CD4-positive, alpha-beta T cell treated with Interleukin-1 beta for 1 hour (primary cell): ENCODE results near the gene SH2D6.

Source experiments
- DNase-seq, 2 donors: peaks; one replicate each; pipeline ENCODE4 v3.0.0-alpha.2; 2020 to 2022

SH2D6 gene

GRCh38 chr2:85441864-85442263 lies 23.4 kb downstream of the SH2D6 start:
- no peak for DNase-seq

- no peak for DNase-seq
These were observed 26.2 kb downstream of the SH2D6 start for GRCh38 chr2:85444629-85445172.

DNA sequence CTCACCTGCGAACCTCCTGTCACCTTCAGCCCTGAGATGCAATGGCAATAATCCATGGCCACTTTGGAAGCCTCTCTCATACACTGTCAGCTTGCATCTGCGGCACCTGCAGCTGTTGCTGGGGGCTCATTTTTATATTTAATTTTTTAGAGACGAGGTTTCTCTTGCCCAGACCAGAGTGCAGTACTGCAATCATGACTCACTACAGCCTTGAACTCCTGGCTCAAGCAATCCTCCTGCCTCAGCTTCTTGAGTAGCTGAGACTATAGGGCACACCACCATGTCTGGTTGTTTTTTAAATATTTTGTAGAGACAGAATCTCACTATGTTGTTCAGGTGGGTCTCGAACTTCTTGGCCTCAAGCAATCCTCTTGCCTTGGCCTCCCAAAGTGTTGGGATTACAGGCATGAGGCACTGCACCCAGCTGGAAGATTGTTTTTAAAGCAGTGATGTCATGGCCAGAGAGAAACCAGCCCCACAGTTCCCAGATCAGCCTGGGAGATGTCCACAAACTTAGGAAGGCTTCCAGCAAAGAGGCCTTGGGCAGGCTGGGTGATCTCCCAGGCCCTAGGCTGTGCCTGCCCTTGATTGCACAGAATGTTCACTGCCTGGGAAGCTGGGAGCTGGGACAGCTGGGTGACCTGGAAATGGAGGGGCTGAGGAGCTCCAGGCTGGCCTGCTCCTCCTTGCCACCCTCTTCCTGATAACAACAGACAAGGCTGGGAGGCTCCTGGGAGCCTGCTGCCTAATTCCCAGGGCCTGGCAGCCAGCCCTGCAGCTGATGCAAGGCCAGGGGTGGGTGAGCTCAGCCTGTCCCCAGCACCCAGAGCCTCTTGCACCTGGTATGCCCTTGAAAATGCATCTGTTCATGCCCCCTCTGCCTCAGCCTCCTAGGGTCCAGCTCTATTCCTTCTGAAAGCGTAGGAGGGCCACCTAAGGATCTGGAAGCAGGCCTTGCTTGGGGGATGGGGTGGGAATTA lies 27.1 kb downstream of the SH2D6 start:
- no peak for DNase-seq

DNA sequence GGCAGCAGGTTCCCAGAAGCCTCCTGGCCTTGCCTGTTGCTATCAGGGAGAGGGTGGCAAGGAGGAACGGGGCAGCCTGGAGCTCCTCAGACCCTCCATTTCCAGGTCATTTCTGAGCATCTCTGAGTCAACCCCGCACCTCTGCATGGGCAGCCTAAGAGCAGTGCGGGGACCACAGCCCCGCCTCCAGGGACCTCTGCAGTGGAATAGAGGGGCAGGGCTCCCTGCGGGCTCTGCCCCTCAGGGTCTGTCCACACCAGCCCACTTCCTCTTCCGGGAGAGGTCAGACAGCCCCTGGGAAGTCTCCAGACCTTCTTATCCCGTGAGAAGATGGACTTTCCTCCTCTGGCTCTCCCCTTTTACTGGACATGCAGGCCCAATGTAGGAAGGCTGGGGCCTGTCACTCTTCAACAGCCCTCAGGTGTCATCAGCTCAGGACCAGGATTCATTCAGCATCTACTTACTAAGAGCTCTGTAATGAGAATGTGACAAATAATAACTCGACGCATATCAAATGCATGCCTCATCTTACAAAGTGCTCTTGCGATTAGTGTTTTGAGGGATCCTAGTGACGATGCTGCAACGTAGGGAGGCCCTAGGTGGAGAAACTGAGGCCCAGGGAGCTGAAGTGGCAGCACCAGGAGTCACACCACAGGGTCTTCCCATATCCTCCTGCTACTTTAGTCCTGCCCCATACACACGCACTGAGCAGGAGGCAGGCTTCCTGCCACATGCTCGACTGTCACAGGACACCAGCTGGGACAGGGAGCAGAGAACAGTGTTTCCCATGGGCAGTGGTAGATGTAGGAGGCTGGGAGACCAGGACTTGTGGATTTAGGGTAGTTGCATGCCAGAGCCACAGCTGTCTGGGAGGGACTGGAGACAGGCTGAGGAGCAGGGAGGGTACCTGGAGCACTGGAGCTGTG lies 28.0 kb downstream of the SH2D6 start:
- no peak for DNase-seq

- no peak for DNase-seq
These were observed 28.7 kb downstream of the SH2D6 start for GRCh38 chr2:85447222-85447585.

- DNase-seq, result no peak
These were observed 30.1 kb downstream of the SH2D6 start for GRCh38 chr2:85448461-85449213.

DNA sequence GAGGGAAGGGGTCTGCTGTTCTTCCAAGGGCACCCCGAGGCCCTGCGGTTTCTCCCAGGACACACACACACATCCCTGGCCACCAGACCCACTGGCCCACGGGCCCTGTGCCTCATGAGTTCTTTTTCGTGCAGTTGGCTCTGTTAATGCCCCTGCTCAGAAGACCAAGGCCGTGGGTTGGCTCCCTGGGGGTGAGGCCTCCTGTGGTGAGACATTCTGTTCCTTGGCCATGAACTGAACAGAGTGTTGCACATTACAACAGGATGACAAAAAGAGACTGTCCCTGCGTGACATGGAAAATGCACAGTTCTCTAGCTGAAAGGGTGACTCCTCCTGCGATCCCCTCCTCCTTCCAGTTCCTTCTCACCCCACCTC lies 30.7 kb downstream of the SH2D6 start:
- DNase-seq, result no peak

DNA sequence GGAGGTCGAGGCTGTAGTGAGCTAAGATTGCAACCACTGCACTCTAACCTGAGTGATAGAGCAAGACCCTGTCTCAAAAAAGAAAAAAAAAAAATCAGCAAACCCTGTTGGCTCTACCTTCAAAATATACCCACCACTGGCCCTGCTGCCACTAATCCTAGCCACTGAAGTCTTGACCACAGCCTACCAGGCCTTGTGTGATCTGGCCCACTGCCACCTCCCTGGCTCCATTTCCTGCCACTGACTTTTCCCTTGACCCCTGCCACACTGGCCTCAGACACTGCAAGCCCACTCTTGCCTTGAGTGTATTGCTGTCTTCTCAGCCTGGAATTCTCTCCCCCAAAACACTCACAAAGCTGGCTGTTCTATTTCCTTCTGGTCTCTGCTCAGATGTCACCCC lies 33.7 kb downstream of the SH2D6 start:
- DNase-seq, result no peak

GRCh38 chr2:85453571-85453970 lies 35.1 kb downstream of the SH2D6 start:
- no peak for DNase-seq

GRCh38 chr2:85455552-85456090 lies 37.1 kb downstream of the SH2D6 start:
- DNase-seq, result no peak

- DNase-seq, result no peak
These were observed 38.5 kb downstream of the SH2D6 start for GRCh38 chr2:85457043-85457442.

DNA sequence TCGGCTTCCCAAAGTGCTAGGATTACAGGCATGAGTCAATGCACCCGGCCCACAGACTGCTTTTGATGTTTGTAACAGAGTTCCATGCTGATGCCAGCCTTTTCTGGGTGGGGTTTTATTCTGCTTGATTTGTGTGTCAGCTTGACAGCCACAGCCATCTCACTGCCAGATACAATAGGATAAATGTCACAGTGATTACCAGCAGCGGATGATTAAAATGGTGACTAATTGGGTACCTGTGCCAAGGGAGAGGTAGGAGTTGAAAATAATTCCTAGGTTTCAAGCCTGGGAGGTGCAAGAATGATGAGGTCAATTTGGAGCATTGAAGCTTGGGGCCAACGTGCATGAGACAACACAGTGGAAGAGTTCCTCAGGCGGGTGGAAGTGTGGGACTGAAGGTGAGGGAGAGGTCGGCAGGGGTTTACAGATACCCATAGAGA lies 39.4 kb downstream of the SH2D6 start:
- DNase-seq, result no peak

- no peak for DNase-seq
These were observed 40.4 kb downstream of the SH2D6 start for GRCh38 chr2:85458601-85459563.

DNA sequence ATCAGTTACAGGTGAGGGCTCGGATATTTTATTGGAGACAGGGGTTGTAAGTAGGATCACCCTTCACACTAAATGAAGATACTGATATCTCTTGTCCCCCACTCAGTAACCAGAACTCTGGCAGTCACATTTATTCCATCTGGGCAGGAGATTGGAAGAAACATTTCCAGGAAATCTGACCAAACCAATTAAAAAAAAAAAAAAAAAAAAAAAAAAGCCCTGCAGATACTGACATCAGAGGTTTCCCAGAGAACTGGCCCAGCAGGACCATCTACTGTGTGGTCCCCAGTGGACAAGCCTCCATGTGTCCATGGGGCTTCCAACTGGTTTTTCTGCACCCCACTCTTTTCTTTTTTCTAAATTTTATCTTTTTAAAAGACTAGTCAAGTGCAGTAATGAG lies 41.3 kb downstream of the SH2D6 start:
- DNase-seq, result no peak

GRCh38 chr2:85462322-85462721 lies 43.8 kb downstream of the SH2D6 start:
- DNase-seq, result no peak

- DNase-seq, result no peak
These were observed 49.7 kb downstream of the SH2D6 start for GRCh38 chr2:85468096-85468703.

GRCh38 chr2:85468704-85469349 lies 50.3 kb downstream of the SH2D6 start:
- no peak for DNase-seq

DNA sequence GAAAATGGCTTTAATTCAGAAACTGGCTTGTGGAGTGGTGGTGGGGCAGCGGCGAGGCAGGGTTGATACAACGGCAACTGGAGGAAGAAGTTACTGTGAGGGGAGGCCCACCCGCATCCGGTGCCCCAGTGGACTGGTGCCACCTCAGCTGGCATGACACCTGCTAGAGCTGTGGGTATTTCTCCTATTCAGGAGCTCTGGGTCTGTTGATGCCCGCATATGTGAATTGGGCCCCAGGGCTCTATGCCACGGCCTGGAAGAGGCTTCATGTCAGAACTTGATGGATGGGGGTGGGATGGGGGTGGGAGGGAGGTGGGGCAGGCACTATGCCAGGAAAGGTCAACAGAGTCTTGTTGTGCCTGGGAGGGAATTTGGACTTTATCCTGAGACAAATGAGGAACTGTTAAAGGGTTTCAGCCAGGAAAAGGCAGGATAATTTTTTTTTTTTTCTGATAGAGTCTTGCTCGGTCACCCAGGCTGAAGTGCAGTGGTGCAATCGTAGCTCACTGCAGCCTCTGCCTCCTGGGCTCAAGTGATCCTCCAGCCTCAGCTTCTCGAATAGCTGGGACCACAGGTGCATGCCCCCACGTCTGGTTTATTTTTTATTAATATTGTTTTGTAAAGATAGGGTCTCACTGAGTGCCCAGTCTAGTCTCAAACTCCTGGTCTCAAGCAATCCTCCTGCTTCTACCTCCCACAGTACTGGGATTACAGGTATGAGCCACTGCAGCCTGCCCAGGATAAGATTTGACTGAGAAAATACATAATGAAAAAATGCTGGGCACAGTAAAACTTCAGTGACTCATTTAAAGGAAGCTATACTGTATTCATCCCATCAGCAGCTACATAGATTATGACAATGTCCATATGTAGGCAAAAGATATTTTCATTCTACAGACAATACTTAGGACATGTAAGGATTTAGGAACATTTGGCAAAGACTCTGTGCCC lies 52.6 kb downstream of the SH2D6 start:
- DNase-seq, result no peak

DNA sequence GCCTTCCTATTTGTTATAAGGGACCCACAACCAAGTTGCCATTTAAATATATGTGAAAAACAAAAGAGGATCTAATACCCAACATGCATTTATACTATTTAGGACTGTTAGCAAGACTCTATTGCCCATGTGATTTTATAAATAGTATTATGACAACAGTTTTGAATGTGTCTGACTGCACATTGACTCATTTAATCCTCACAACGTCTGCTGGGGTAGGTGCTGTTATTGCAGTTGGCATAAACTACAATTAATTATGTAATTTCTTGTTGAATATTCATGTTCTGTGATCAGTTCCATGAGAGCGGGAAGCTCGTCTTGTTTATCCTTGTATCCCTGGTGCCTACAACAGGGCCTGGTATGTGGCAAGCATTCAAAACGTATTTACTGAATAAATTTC lies 53.7 kb downstream of the SH2D6 start:
- DNase-seq, result no peak
